ENCODE data around the gene PEAR1. TPM values are rescaled to one million over a fixed set of nuclear protein-coding genes. Genes with fewer than 3 reads are reported as not detected.

PEAR1 gene
- total RNA-seq, 1 experiment from 2014 or later = 10.8 TPM

GRCh38 chr1:156854634-156855033, 38.9 kb upstream of the PEAR1 start (continued):
- no peak for TF ChIP-seq REST (IDR thresholded peaks at IDR 0.05; ENCODE audit: low read depth)
- TF ChIP-seq MAX (IDR thresholded peaks at IDR 0.05) = no peak
- TF ChIP-seq ZFX (IDR thresholded peaks at IDR 0.05) = no peak
- TF ChIP-seq POLR2AphosphoS5 (IDR thresholded peaks at IDR 0.05; ENCODE audit: low read depth, low read length) = no peak

- H3K9me2 ChIP-seq (ENCODE audit: insufficient read depth) = no peaks in the 10 kb centered on the region
- POLR2A ChIA-PET = no interaction called here
- H2AFZ ChIP-seq (ENCODE audit: low read depth, low read length, poor library complexity, severe bottlenecking) = no peak overlapping the region
- no peak overlapping the region for H3K4me2 ChIP-seq (ENCODE audit: low read length)
- H3K4me1 ChIP-seq (ENCODE audit: control insufficient read depth in 1 of 2, insufficient read depth in 2 of 2, low read length in 2 of 2) = peaks cover 4 to 17% of the 10 kb centered on the region in 2 experiments; a peak in 3 of 4 replicates
- H3K4me3 ChIP-seq (replicated peaks in 1 of 2; ENCODE audit: low read depth in 1 of 2, low read length in 2 of 2) = no peak overlapping the region
- RAD21 ChIA-PET (ENCODE audit: low non-redundant PET in 1 of 2, low total read pairs in 2 of 2, uncharacterized antibody in 2 of 2, unreplicated experiment in 2 of 2) = no interaction called here
- no TSS peak for BruUV-seq (replicated peaks)
- intact Hi-C loops (cut with micrococcal nuclease) = no loop called here
- no peaks in the 10 kb centered on the region for H3K27me3 ChIP-seq (ENCODE audit: insufficient read depth, low read length)
- H3K27ac ChIP-seq (ENCODE audit: low read depth, low read length) = no peak overlapping the region
- CTCF ChIA-PET = interaction anchor here (1.0 to 1.5 kb wide), 3 partner anchors 17 to 167 kb away, joined by 3 to 6 read pairs (median 3); no protein-coding TSS in a partner anchor
- ATAC-seq = no peak
- TF ChIP-seq SRF (IDR thresholded peaks at IDR 0.05; ENCODE audit: low read depth) (no peak), SP1 (IDR thresholded peaks at IDR 0.05; ENCODE audit: low read depth) (no peak), ATF3 (IDR thresholded peaks at IDR 0.05) (no peak), POLR2A (IDR thresholded peaks at IDR 0.05; ENCODE audit: borderline replicate concordance, extremely low read depth, insufficient read depth, insufficient read length) (no peak), CTCF (IDR thresholded peaks at IDR 0.05 in 2 of 3, conservative IDR thresholded peaks at IDR 0.05 in 1 of 3; ENCODE audit: borderline replicate concordance in 1 of 3, insufficient read depth in 1 of 3, low read depth in 2 of 3, low read length in 2 of 3) (no peak), CEBPB (IDR thresholded peaks at IDR 0.05; ENCODE audit: low read depth) (no peak), ELF1 (IDR thresholded peaks at IDR 0.05; ENCODE audit: borderline replicate concordance, low read depth) (no peak), JUND (IDR thresholded peaks at IDR 0.05) (no peak), ZBTB33 (IDR thresholded peaks at IDR 0.05; ENCODE audit: extremely low read depth, insufficient replicate concordance, low read length) (no peak), RAD21 (IDR thresholded peaks at IDR 0.05; ENCODE audit: low read depth) (no peak), EGR1 (IDR thresholded peaks at IDR 0.05; ENCODE audit: low read depth) (no peak), YY1 (IDR thresholded peaks at IDR 0.05; ENCODE audit: extremely low read depth, insufficient replicate concordance, low read depth, low read length) (no peak), MAX (IDR thresholded peaks at IDR 0.05) (no peak)
- no peaks in the 10 kb centered on the region for H3K9me3 ChIP-seq (ENCODE audit: control insufficient read depth in 1 of 2, insufficient read depth in 1 of 2, low read depth in 1 of 2, low read length in 2 of 2)
- no peaks in the 10 kb centered on the region for H4K20me1 ChIP-seq (ENCODE audit: insufficient read depth)
- H3K9ac ChIP-seq (ENCODE audit: low read length) = no peak overlapping the region
- DNase-seq (ENCODE audit: low read depth, low spot score) = no peak
- H3K36me3 ChIP-seq (ENCODE audit: control insufficient read depth in 1 of 2, insufficient read depth in 2 of 2, low read length in 2 of 2) = no peaks in the 10 kb centered on the region
- H3K79me2 ChIP-seq (ENCODE audit: insufficient read depth, low read length) = no peaks in the 10 kb centered on the region
Observed at GRCh38 chr1:156856282-156856785, 37.2 kb upstream of the PEAR1 start.
